ENCODE measurements around the gene RSU1.

RSU1 gene

GRCh38 chr10:16795410-16796073, 21.7 kb downstream of the RSU1 start:
- no peak overlapping the region for H3K9ac ChIP-seq (ENCODE audit: low read length)
- H3K9me3 ChIP-seq (ENCODE audit: control insufficient read depth, low read length): no peaks in the 10 kb centered on the region
- no peaks in the 10 kb centered on the region for H3K4me1 ChIP-seq (ENCODE audit: control insufficient read depth, insufficient read depth, low read length)
- no peak overlapping the region for H3K4me3 ChIP-seq (ENCODE audit: low read length)
- H3K36me3 ChIP-seq (ENCODE audit: control insufficient read depth, insufficient read depth, low read length): no peaks in the 10 kb centered on the region
- no peaks in the 10 kb centered on the region for H3K27me3 ChIP-seq (ENCODE audit: control insufficient read depth, insufficient read depth, low read length)

GRCh38 chr10:16794005-16794404, 23.2 kb downstream of the RSU1 start:
- no peak overlapping the region for H3K4me3 ChIP-seq (ENCODE audit: low read length)
- no peaks in the 10 kb centered on the region for H3K27me3 ChIP-seq (ENCODE audit: control insufficient read depth, insufficient read depth, low read length)
- H3K4me1 ChIP-seq (ENCODE audit: control insufficient read depth, insufficient read depth, low read length): no peaks in the 10 kb centered on the region
- no peak overlapping the region for H3K9ac ChIP-seq (ENCODE audit: low read length)
- H3K9me3 ChIP-seq (ENCODE audit: control insufficient read depth, low read length): no peaks in the 10 kb centered on the region
- H3K36me3 ChIP-seq (ENCODE audit: control insufficient read depth, insufficient read depth, low read length): no peaks in the 10 kb centered on the region

- Histone ChIP-seq H3K4me3 (ENCODE audit: low read length) (no peak overlapping the region), H3K9me3 (ENCODE audit: control insufficient read depth, low read length) (no peaks in the 10 kb centered on the region), H3K36me3 (ENCODE audit: control insufficient read depth, insufficient read depth, low read length) (no peaks in the 10 kb centered on the region), H3K9ac (ENCODE audit: low read length) (no peak overlapping the region), H3K4me1 (ENCODE audit: control insufficient read depth, insufficient read depth, low read length) (no peaks in the 10 kb centered on the region), H3K27me3 (ENCODE audit: control insufficient read depth, insufficient read depth, low read length) (no peaks in the 10 kb centered on the region)
These were observed 24.5 kb downstream of the RSU1 start for GRCh38 chr10:16792675-16793074.

- no peaks in the 10 kb centered on the region for H3K27me3 ChIP-seq (ENCODE audit: control insufficient read depth, insufficient read depth, low read length)
- no peaks in the 10 kb centered on the region for H3K4me1 ChIP-seq (ENCODE audit: control insufficient read depth, insufficient read depth, low read length)
- H3K9ac ChIP-seq (ENCODE audit: low read length): no peak overlapping the region
These were observed 27.5 kb downstream of the RSU1 start for GRCh38 chr10:16789765-16790164.

GRCh38 chr10:16789261-16789660, 28.0 kb downstream of the RSU1 start:
- H3K27me3 ChIP-seq (ENCODE audit: control insufficient read depth, insufficient read depth, low read length): no peaks in the 10 kb centered on the region
- H3K9me3 ChIP-seq (ENCODE audit: control insufficient read depth, low read length): no peaks in the 10 kb centered on the region
- no peak overlapping the region for H3K9ac ChIP-seq (ENCODE audit: low read length)
- no peak overlapping the region for H3K4me3 ChIP-seq (ENCODE audit: low read length)
- no peaks in the 10 kb centered on the region for H3K36me3 ChIP-seq (ENCODE audit: control insufficient read depth, insufficient read depth, low read length)
- H3K4me1 ChIP-seq (ENCODE audit: control insufficient read depth, insufficient read depth, low read length): no peaks in the 10 kb centered on the region

More at GRCh38 chr10:16789765-16790164, 27.5 kb downstream of the RSU1 start:
- Histone ChIP-seq H3K4me3 (ENCODE audit: low read length) (no peak overlapping the region), H3K36me3 (ENCODE audit: control insufficient read depth, insufficient read depth, low read length) (no peaks in the 10 kb centered on the region), H3K9me3 (ENCODE audit: control insufficient read depth, low read length) (no peaks in the 10 kb centered on the region)

- Histone ChIP-seq H3K27me3 (ENCODE audit: control insufficient read depth, insufficient read depth, low read length) (no peaks in the 10 kb centered on the region), H3K9me3 (ENCODE audit: control insufficient read depth, low read length) (no peaks in the 10 kb centered on the region), H3K4me1 (ENCODE audit: control insufficient read depth, insufficient read depth, low read length) (no peaks in the 10 kb centered on the region), H3K36me3 (ENCODE audit: control insufficient read depth, insufficient read depth, low read length) (no peaks in the 10 kb centered on the region), H3K9ac (ENCODE audit: low read length) (no peak overlapping the region), H3K4me3 (ENCODE audit: low read length) (no peak overlapping the region)
These were observed 28.4 kb downstream of the RSU1 start for GRCh38 chr10:16788778-16789177.

GRCh38 chr10:16788125-16788524, 29.1 kb downstream of the RSU1 start:
- H3K27me3 ChIP-seq (ENCODE audit: control insufficient read depth, insufficient read depth, low read length): no peaks in the 10 kb centered on the region
- no peak overlapping the region for H3K4me3 ChIP-seq (ENCODE audit: low read length)
- H3K9me3 ChIP-seq (ENCODE audit: control insufficient read depth, low read length): no peaks in the 10 kb centered on the region
- H3K9ac ChIP-seq (ENCODE audit: low read length): no peak overlapping the region
- H3K4me1 ChIP-seq (ENCODE audit: control insufficient read depth, insufficient read depth, low read length): no peaks in the 10 kb centered on the region
- no peaks in the 10 kb centered on the region for H3K36me3 ChIP-seq (ENCODE audit: control insufficient read depth, insufficient read depth, low read length)

- Histone ChIP-seq H3K9ac (ENCODE audit: low read length) (no peak overlapping the region), H3K4me3 (ENCODE audit: low read length) (no peak overlapping the region), H3K4me1 (ENCODE audit: control insufficient read depth, insufficient read depth, low read length) (no peaks in the 10 kb centered on the region)
These were observed 29.8 kb downstream of the RSU1 start for GRCh38 chr10:16787361-16787791.

GRCh38 chr10:16780338-16780880, 36.8 kb downstream of the RSU1 start:
- no peak overlapping the region for H3K4me3 ChIP-seq (ENCODE audit: low read length)
- no peaks in the 10 kb centered on the region for H3K36me3 ChIP-seq (ENCODE audit: control insufficient read depth, insufficient read depth, low read length)

More at GRCh38 chr10:16787361-16787791, 29.8 kb downstream of the RSU1 start:
- Histone ChIP-seq H3K36me3 (ENCODE audit: control insufficient read depth, insufficient read depth, low read length) (no peaks in the 10 kb centered on the region), H3K27me3 (ENCODE audit: control insufficient read depth, insufficient read depth, low read length) (no peaks in the 10 kb centered on the region), H3K9me3 (ENCODE audit: control insufficient read depth, low read length) (no peaks in the 10 kb centered on the region)

GRCh38 chr10:16779384-16779915, 37.8 kb downstream of the RSU1 start:
- Histone ChIP-seq H3K4me3 (ENCODE audit: low read length) (no peak overlapping the region), H3K4me1 (ENCODE audit: control insufficient read depth, insufficient read depth, low read length) (peaks cover 9% of the 10 kb centered on the region), H3K27me3 (ENCODE audit: control insufficient read depth, insufficient read depth, low read length) (no peaks in the 10 kb centered on the region), H3K9me3 (ENCODE audit: control insufficient read depth, low read length) (no peaks in the 10 kb centered on the region), H3K9ac (ENCODE audit: low read length) (no peak overlapping the region), H3K36me3 (ENCODE audit: control insufficient read depth, insufficient read depth, low read length) (no peaks in the 10 kb centered on the region)

More at GRCh38 chr10:16780338-16780880, 36.8 kb downstream of the RSU1 start:
- no peak overlapping the region for H3K9ac ChIP-seq (ENCODE audit: low read length)
- H3K27me3 ChIP-seq (ENCODE audit: control insufficient read depth, insufficient read depth, low read length): no peaks in the 10 kb centered on the region
- peaks cover 9% of the 10 kb centered on the region for H3K4me1 ChIP-seq (ENCODE audit: control insufficient read depth, insufficient read depth, low read length)
- H3K9me3 ChIP-seq (ENCODE audit: control insufficient read depth, low read length): no peaks in the 10 kb centered on the region

- H3K9ac ChIP-seq (ENCODE audit: low read length): no peak overlapping the region
- peaks cover 9% of the 10 kb centered on the region for H3K4me1 ChIP-seq (ENCODE audit: control insufficient read depth, insufficient read depth, low read length)
- no peaks in the 10 kb centered on the region for H3K9me3 ChIP-seq (ENCODE audit: control insufficient read depth, low read length)
- no peaks in the 10 kb centered on the region for H3K36me3 ChIP-seq (ENCODE audit: control insufficient read depth, insufficient read depth, low read length)
- no peak overlapping the region for H3K4me3 ChIP-seq (ENCODE audit: low read length)
- no peaks in the 10 kb centered on the region for H3K27me3 ChIP-seq (ENCODE audit: control insufficient read depth, insufficient read depth, low read length)
These were observed 39.5 kb downstream of the RSU1 start for GRCh38 chr10:16777473-16778370.

GRCh38 chr10:16776896-16777295, 40.3 kb downstream of the RSU1 start:
- H3K9ac ChIP-seq (ENCODE audit: low read length): no peak overlapping the region
- H3K36me3 ChIP-seq (ENCODE audit: control insufficient read depth, insufficient read depth, low read length): no peaks in the 10 kb centered on the region
- H3K4me1 ChIP-seq (ENCODE audit: control insufficient read depth, insufficient read depth, low read length): peaks cover 9% of the 10 kb centered on the region
- H3K9me3 ChIP-seq (ENCODE audit: control insufficient read depth, low read length): no peaks in the 10 kb centered on the region
- no peaks in the 10 kb centered on the region for H3K27me3 ChIP-seq (ENCODE audit: control insufficient read depth, insufficient read depth, low read length)
- no peak overlapping the region for H3K4me3 ChIP-seq (ENCODE audit: low read length)
